GM10266 (cell line): ENCODE measurements around the gene KCNN1.

Experiments used
- DNase-seq: peaks from one replicate; pipeline ENCODE4 v3.0.0; 2012; ENCODE audit errors: extremely low spot score
- CTCF ChIP-seq: IDR thresholded peaks from 2 replicates; pipeline ENCODE4 v1.5.1; 2012; ENCODE audit warnings: mild to moderate bottlenecking, low read depth; ENCODE audit not compliant: control insufficient read depth, insufficient read depth; ENCODE audit errors: missing control alignments

KCNN1 gene

GRCh38 chr19:17988161-17988560 lies 21.3 kb downstream of the KCNN1 start:
- no peak for TF ChIP-seq CTCF
- DNase-seq = no peak

GRCh38 chr19:17989425-17990094 lies 22.7 kb downstream of the KCNN1 start:
- no peak for DNase-seq
- TF ChIP-seq CTCF = no peak

GRCh38 chr19:17993076-17993813 lies 26.3 kb downstream of the KCNN1 start:
- no peak for DNase-seq
- TF ChIP-seq CTCF = no peak

DNA sequence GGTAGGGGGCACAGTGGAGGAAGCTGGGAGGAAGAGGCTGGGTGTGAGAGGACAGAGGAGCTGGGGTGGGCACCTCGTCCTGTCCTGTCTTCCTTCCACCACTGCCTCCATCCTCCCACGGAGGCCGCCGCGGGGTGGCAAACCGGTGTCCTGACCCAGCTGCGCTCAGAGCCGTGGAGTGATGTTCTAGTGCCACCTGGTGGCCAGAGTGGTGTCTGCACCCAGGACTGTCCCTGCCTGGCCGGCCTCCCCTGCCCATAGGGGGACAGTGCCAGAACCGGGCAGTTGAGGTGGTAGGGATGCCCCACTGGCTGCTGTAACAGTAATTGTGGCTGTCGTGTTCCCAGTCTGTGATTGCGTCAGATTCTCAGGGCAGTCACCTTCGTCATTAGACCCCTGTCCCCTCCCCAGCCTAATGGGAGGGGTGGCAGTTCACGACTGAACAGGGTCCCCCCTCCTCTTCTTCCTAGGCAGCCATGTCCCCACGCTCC lies 30.0 kb downstream of the KCNN1 start:
- TF ChIP-seq CTCF = peak; percentile 98
- peak; percentile 92 for DNase-seq

DNA sequence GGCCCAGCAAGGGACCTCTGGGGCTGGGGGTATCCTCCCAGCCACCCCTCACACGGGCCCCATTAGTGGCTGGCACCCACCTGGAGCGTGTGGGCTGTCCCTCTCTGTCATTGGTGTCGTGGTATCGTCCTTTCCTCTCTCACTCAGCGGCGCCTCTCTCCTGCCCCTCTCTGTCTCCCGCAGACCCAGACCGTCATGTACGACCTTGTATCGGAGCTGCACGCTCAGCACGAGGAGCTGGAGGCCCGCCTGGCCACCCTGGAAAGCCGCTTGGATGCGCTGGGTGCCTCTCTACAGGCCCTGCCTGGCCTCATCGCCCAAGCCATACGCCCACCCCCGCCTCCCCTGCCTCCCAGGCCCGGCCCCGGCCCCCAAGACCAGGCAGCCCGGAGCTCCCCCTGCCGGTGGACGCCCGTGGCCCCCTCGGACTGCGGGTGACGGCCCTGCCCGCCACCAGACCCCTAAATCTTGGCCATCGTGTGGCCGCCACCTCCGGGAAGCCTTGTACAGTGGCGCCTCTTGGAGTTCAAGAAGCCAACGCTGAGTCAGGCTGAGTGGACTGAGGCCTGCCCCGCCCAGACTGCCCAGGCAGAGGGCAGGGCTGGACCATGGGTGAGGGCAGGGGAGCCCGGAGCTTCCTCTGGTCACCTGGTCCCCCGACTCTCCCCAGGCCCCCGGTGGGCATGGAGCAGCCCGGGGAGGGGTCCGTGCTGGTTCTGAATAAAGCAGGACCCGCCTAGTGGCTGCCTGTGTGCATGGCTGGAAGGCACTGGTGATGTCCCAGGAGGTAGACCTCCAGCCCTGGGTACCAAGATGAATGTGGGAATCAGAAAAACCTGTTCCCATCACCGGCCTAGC lies 31.3 kb downstream of the KCNN1 start:
- TF ChIP-seq CTCF = peak; percentile 29
- no peak for DNase-seq

- no peak for DNase-seq
- TF ChIP-seq CTCF = no peak
Measured at GRCh38 chr19:17998827-17999150, 31.9 kb downstream of the KCNN1 start.
